ENCODE results near the gene TEDC1.
"Not testable (repeated sequence)": the region's sequence is repeated elsewhere in the genome, so short reads cannot be mapped to it uniquely, and the experiment has no call there.

TEDC1 gene

GRCh38 chr14:105536051-105536450, 45.0 kb downstream of the TEDC1 start:
- no peak overlapping the region for H3K4me3 ChIP-seq (ENCODE audit: low read length)

GRCh38 chr14:105536691-105537579, 45.9 kb downstream of the TEDC1 start:
- DNase-seq (ENCODE audit: low read depth), result no peak
- no peak overlapping the region for H3K4me3 ChIP-seq (ENCODE audit: low read length)
- no peak for TF ChIP-seq CTCF (conservative IDR thresholded peaks at IDR 0.05; ENCODE audit: low read depth, low read length)

More at GRCh38 chr14:105536051-105536450, 45.0 kb downstream of the TEDC1 start:
- no peak for DNase-seq (ENCODE audit: low read depth)
- no peak for TF ChIP-seq CTCF (conservative IDR thresholded peaks at IDR 0.05; ENCODE audit: low read depth, low read length)

- no peak for DNase-seq (ENCODE audit: low read depth)
- TF ChIP-seq CTCF (conservative IDR thresholded peaks at IDR 0.05; ENCODE audit: low read depth, low read length), result peak; percentile 93
- H3K4me3 ChIP-seq (ENCODE audit: low read length), result no peak overlapping the region
Observed at GRCh38 chr14:105537580-105538474, 46.8 kb downstream of the TEDC1 start.

GRCh38 chr14:105538481-105539049, 47.5 kb downstream of the TEDC1 start:
- no peak overlapping the region for H3K4me3 ChIP-seq (ENCODE audit: low read length)
- TF ChIP-seq CTCF (conservative IDR thresholded peaks at IDR 0.05; ENCODE audit: low read depth, low read length), result no peak
- DNase-seq (ENCODE audit: low read depth), result no peak

- no peak overlapping the region for H3K4me3 ChIP-seq (ENCODE audit: low read length)
- no peak for DNase-seq (ENCODE audit: low read depth)
- TF ChIP-seq CTCF (conservative IDR thresholded peaks at IDR 0.05; ENCODE audit: low read depth, low read length), result no peak
Observed at GRCh38 chr14:105540811-105541210, 49.8 kb downstream of the TEDC1 start.

- H3K4me3 ChIP-seq (ENCODE audit: low read length), result no peak overlapping the region
- DNase-seq (ENCODE audit: low read depth), result no peak
- no peak for TF ChIP-seq CTCF (conservative IDR thresholded peaks at IDR 0.05; ENCODE audit: low read depth, low read length)
Observed at GRCh38 chr14:105541218-105541875, 50.3 kb downstream of the TEDC1 start.

GRCh38 chr14:105545676-105546075, 54.6 kb downstream of the TEDC1 start:
- not testable (repeated sequence) for H3K4me3 ChIP-seq (ENCODE audit: low read length); DNase-seq (ENCODE audit: low read depth)

GRCh38 chr14:105546410-105546809, 55.4 kb downstream of the TEDC1 start:
- not testable (repeated sequence) for DNase-seq (ENCODE audit: low read depth)

GRCh38 chr14:105547072-105547471, 56.0 kb downstream of the TEDC1 start:
- not testable (repeated sequence) for H3K4me3 ChIP-seq (ENCODE audit: low read length); DNase-seq (ENCODE audit: low read depth)

More at GRCh38 chr14:105546410-105546809, 55.4 kb downstream of the TEDC1 start:
- H3K4me3 ChIP-seq (ENCODE audit: low read length), result not testable (repeated sequence)
